ENCODE measurements around the gene NFIA.

NFIA gene

DNA sequence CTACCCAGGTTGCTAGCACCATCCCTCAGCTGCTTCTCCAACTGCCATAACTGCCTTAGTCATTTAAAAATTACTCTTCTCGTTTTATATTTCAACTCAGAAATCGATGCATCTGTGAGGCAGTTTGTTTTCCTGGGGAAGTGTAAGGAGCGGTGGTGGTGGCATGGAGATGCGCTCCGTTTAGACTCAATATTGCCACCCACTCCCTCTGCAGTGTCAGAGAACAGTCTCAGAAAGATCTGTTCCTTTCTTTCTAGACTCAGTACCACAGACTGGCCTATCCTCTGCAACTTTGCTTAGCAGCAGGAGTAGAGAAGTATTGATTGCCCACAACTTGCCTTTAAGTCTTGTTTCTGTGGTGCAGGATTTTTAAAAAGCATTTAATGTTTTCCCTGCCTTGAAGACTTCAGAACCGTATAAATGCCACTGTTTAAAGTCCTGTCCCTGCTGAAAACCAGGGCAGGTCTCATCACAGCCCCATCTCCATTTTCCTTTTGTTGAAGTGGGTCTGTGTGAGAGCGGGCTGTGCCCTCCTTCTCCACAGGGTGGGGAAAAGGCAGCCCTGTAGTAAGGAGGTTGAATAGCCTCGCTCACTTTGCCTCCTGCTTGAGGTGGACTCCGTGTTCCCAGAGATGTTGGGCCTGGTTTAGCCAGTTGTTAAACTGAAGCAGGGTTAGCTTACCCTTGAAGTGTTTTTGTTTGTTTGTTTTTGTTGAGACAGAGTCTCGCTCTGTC lies 105.2 kb downstream of the NFIA start:
- no peak for DNase-seq

DNA sequence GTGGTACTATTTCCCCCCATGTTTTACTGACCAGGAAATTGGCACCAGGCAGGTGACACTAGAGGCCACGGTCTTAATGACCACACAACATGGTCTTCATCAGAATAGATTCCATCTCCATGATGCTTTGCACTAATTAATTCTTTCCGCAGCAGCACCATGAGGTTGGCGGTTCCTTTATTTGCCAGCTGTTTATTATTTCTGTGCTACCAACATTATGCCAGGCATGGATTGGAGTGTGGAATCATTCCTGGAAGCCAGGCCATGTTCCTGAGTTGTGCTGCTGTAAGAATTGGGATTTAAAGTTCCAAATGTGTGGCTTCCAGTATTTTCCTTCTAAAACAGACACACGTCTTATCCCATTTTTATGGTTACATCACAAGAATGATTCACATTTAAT lies 107.8 kb downstream of the NFIA start:
- no peak for DNase-seq

DNA sequence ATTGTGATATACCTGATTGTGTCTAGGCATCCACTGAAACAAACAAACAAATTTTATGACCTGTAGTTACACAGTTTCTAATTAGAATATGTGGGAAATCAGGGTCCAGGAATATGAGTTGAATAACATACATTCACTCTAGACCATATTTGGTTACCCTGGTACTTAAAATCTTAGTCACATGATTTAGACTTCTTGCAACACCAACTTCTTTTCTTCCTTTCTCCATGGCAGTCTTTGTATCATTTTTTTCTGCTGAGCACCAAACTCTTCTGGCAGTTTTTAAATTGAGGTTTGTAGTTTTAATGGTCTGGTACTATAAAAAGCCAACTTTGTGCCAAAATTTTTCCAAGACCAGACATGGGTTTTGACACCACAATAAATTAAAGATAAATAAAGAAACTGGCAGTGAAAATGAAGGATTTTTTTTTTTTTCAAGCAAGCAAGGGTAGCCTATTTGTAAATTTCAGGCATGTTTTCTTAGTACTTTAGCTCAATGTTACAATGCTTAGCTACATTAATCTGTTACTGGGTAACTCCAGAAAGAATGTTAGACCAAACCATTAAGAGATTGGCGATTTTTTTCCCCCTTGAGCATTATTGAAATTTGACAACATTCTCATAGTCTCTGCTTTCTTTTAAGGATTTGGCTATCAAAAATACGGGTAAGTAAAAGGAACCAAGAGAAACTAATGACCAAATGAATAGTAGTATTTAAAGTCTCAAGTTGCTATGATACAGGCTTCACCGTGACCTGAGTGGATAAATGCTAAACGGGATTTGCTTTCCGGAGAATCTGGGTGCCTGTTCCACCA lies 108.5 kb downstream of the NFIA start:
- DNase-seq, result no peak

DNA sequence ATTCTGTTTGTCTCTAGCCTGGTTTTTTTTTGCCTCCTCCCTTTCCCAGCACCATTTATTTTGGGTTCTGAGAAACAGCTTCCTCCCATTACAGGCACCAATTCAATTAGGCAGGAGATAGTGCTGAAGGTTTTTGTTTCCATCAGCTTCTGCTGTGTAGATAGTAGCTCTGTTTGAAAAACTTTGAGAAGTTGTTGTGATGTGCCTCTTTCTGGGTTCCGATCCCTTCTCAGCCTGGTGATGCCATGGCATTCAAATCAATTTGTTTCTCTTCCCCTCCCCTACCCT lies 109.0 kb downstream of the NFIA start:
- DNase-seq, result no peak

DNA sequence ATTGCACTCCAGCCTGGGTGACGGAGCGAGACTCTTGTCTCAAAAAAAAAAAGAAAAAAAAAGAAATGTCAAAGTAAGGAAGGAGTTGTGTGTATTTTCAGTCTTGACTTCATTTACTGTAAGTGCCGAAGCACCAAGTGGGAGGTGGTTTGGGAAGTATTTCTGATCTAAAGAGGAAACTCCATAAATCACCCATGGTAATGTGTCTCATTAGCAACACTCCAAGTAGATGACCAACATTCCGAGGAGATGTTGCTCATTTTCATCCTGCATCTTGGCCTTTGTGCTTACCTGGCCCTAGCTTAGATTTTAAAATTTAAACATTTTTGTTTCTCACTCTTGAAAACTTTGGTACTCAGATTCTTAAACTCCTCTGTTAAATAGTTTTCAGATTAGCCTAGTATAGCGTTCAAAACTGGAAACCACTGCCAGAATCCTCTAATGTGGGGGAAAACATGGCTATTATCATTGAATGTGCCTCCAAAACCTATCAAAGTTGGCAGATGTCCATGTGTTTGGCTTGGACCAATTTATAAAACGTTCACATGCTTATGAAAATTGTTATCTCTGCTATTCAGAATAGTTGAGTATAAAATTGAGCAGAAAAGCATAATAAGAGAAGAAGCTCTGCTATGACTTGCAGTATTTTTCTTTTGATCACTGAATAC lies 110.4 kb downstream of the NFIA start:
- DNase-seq, result peak; percentile 94

DNA sequence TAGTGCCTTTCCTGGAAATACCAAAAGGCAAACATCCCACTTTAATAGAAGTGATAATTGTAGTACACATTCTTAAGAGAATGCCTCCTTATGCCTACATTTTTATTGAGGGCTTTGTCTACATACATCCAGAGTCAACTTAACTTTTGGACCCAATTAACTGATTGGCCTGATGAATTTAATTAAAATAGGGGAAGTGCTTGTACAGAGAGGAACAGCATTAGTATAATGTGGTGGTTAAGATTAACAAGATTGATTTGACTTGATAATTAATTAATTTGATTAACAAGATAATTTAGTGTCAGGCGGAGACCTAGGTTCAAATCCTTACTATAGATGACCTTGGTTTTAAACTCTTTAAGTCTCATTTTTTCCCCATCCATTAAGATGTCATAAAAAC lies 111.4 kb downstream of the NFIA start:
- DNase-seq, result no peak

DNA sequence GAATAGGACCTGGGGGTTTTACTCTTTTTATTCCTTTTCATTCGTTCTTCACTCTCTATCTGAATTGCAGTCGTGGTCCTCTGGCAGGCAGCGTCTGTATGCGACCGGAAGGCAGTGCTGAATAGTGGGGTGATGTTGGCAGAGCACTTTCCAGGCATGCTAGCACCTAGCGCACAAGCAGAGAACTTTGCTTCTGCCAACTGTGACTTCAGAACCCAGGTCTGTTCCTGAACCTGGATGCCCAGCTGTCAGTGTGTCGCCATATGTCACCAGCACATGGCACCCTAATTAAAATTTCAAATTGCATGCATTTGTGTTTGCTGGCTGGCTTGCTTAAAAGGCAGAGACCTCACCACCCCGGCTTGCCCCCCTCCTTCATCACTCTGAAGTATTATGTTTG lies 116.2 kb downstream of the NFIA start:
- no peak for DNase-seq

DNA sequence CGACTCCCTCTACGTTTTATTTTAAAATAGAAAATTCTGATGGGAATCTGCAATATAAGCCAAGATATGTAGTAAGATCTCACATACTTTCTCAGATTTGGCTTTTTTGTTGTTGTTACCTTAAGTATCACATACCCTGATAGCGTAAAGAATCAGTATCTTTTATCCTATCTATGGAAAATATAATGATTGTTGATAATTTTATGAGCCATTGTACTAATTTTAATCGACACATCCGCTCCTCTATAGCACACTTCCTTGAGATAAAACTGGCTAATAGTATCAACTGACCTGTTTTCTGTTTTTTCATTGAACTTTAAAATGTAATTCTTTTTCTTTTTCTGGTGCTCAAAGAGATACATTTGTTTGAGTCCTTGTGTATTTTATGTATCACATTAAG lies 118.7 kb downstream of the NFIA start:
- DNase-seq, result no peak

DNA sequence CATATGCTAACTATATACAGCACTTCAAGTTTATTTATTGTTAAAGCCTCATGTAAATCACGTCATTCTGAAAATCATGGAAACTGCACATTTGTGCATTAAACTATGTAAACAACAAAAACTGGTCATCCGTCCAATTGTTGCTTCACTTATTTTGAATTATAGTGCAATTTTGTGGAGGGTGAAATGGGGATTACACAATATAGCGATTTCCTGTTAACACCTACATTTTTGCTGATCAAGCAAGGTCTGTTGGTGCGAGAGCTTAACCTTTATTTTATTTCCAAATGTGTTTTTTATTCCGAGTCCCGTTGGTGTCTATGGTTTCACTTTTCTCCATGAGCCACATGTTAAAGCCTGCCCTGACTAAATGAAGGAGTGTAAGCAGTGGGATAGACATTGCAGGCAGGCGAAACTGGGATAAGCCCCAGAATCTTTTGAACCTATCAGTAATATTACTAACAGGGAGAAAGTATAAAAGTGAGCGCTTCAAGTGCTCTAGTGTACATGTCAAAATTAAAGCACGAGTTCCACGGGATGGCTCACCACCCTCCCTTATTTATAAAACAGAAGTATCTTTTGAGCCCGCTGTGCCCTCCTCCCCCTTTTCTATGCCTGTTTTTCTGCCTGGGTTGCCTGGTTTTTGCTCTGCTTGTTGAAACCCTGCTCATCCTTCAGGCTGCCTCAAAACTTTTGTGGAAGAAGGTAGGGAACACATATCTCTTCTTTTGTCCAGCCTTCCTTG lies 120.7 kb downstream of the NFIA start:
- DNase-seq, result no peak

DNA sequence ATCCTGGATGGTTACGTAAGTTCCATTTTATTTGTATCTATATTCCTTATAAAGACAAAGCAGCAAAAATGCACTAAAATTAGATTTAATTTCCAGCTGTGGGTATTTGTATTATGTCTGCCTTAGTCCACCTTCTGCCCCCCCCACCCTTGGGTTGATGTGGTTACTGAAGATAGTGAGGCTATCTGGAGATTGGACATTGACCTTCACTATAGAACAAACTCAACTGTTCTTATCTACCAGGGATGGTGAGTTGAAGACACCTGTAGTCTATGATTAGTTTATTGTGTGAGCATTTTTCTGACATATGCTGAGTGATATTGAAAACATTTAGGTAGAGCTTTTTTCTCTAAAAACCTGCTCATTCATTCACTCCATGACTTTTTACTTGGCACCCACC lies 122.2 kb downstream of the NFIA start:
- peak; percentile 78 for DNase-seq

DNA sequence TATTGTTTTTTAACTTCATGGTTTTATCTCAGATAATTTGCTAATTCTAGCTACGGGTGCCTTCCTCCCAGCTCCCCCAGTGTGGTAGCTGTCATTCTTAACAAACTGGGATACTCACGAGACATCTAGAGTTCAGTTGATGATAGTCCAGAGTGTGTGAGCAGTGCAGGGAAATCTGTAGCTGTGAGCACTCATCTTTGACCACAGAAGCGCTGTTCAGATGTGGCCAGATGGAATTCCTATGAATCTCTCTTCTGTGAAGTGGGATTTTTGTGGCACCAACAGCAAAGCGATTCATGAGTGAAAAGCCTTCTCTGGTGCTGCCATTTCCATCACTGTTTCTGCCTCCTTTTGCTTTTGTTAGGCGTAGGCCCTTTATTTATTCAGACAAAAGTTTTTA lies 125.1 kb downstream of the NFIA start:
- DNase-seq, result no peak

DNA sequence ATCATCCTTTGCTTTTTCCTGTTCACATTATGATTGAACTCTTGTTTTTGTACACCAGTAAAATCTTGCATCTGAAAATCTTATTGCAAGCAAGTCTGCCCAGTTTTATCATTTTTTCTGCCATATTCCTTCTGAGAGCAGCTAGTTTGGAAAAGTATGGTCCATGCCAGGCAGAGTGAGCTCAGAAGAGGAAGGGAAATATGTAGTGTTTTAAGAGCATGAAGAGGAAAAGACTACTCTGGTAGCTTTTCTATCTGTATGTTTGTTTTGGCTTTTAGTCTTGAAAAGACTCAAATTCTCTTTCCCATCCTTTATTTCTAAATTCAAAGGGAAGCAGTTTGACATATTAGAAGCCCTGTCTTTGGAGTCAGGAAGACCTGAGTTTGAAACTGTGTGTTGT lies 125.8 kb downstream of the NFIA start:
- no peak for DNase-seq

DNA sequence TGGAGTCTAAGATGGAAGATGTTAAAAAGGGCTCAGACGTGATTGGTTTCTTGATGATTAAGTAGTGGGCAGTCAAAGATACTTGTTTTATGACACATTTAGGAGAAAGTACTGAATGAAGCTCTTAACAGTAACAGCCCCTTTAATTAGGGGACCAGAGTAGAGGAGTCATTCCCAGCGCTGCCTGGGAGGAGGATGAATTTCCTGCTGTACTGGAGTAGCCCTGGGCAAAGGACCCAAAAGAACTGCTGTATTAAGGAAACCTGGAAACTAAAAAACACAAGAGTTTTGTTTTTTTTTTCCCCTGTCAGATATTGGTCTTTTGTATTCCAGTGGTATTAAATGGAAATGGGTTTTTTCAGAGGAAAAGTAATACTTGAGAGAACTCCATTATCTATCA lies 126.5 kb downstream of the NFIA start:
- DNase-seq, result no peak

DNA sequence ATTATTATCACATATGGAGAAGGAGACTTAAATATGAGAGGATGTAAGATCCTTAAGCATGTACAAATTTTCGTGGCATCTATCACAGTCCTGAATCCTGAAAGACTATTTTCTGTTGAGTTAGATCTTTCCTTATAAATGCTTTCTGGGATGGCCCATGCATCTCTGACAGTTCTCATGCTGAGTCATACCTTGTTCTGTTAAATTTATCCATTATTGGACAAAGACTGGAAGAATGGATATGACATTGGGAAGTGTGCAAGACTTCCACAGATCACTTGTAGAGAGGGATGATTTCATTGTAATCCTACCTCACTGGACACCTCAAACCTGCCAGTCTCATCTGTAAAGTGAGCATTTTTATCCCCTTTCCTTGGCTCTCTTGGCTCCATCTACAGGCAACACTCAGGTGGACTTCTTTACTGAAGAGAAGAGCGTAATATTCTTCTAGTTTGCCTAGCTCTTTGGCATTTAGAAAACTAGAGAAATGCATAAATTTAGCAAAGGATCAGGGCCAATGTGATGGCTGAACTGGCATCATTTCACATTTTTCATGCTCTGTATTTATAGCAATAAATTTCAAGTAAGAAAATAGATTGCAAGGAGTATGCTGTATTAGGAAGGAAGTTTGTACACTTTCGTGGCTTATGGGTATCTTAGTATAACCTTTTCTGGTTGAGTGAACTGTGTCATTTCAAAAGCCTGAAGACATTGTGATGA lies 128.2 kb downstream of the NFIA start:
- DNase-seq, result no peak

DNA sequence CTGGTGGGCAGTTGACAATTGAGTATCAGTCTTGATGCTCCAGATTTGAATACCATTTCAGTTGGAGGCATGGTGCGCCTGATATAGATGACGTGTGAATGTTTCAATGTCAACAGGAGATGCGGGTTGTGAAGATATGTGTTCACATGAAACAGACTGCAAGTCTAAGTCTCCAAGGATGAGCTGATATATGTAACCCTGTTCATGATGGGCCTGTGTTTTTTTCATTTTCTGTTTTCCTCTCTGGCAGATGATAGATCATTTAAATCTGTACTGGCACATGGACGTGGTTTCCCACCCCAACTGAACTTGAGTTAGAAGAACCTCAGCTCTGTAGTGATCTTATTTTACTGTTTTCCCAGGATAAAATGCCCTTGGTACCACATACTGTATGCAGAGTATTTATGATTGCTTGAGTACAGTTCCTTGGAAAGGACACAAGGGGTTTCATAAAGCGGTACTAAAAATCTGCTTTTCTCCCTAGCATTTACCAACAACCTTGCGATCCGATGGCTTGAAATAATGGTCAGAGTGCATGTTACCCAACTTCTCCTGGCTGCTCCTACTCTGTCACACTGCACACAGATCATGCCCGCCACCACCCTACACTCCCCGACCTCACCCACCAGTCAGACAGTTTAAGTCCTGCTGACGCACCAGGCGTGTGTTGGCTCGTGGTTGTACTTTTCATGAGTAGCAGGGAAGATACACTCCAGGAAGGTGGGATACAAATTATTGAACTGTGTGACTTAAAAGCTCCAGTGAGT lies 131.1 kb downstream of the NFIA start:
- DNase-seq, result no peak

DNA sequence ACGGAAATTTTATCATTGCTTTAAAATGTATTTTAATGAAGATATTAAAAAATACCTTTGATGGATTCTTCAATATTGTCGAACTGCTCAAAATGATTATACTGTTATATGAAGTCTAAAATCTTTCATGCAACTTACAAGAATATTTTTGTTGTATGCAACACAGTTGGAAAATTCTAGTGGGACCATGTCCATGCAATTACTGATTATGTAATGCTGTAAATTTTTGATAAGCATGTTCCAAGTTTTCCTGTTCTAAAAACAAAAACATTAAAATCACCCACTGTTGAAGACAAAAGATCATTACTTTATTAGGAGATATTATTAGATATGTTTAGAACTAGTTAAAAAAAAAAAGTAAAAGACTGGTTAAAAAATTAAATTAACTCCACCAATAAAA lies 132.8 kb downstream of the NFIA start:
- no peak for DNase-seq

DNA sequence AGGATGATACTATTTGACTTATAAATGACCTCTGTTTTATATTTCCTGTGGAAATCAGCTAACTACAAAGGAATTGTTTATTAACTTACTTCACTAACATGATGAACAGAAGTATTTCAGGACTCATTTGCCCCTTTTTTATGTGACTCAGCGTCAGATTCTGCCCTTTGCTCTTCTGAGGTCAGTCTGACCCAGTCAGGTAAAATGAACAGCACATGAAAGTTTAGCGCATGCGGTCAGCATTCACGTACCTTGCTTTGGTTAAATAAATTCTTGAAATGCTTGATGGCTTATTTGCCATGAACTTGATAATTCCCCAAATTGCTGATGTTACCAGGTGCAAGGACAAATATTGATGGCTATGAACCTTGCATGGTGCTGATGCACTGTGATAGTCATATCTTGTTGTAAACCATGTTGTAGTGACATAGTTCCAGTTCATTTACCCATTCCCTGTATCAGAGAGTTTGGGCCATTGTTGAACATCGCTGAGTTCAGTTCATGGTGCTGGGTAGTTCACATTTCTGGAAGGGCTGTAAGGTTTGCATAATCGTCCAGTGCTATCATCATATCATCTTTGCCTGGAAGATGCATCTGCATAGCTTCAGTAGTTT lies 133.4 kb downstream of the NFIA start:
- DNase-seq, result no peak

DNA sequence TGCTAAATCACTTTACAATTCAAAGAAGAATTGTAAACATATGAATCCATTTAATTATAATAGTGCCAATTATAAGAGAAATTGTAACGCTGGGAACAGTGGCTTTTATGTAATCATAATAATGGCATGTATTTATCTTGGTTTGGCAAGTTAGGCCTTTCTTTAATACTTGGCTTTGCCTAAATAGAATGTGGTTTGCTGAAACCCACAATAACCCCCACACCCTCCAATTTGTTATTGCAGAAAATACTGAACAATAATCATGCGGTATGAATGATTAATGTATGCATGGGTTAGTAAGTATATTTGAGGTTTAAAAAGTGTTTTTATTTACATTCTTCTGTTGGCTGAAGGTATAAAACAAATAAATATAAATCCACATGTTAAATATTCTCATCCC lies 138.2 kb downstream of the NFIA start:
- DNase-seq, result peak; percentile 70

DNA sequence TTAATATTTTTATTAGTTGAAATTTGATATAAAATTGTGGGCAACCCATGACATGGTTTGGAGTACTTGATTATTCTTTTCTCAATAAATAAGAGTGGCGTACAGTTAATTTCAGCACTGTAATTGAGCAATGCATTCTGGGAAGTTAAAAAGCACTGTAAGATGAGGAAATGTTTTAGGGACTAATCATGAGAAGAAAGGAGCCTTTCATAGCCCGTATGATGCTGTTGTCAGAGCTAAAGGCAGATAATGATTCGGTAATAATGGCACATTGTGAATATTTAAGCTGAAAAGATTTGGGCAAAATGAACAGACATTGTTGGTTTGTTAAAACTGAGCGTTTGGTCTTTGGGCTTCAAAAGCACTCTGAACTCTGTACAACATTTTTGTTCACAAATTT lies 139.3 kb downstream of the NFIA start:
- no peak for DNase-seq

DNA sequence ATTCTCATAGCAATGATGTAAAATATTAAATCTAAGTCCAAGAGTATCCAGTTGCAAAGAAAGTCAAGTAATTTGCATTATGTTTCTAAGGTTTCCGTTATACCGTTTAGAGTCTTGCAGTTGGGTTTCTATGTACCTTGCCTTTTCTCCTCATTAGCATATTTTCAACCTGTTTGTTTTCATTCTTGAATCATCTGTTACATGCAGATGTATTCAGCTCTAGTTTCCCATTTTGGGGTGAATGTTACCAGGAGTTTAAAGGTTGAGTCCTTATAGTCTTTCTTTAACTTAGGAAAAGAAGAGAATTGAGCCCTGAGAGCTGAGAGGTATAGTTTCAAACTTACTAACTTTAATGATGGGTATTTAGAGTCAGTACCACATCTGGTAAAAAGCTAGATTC lies 139.9 kb downstream of the NFIA start:
- no peak for DNase-seq

DNA sequence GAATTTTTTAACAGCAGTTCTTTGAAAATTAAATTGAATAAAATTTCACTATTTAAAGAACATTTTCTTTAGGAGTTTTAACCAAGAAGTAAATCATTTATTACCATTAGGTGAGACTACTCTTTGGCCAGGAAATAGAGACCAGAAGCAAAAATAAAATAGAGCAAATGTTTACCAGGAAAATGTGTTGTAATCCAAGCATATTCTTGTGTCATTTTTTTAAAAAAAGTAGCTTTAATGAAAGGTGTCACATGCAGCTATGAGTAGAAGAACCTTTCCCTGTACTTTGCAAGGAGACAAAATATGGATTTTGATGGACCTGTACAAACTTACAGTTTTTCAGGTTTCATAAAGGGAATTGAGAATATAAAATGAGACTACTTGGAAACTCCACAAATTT lies 140.8 kb downstream of the NFIA start:
- no peak for DNase-seq

DNA sequence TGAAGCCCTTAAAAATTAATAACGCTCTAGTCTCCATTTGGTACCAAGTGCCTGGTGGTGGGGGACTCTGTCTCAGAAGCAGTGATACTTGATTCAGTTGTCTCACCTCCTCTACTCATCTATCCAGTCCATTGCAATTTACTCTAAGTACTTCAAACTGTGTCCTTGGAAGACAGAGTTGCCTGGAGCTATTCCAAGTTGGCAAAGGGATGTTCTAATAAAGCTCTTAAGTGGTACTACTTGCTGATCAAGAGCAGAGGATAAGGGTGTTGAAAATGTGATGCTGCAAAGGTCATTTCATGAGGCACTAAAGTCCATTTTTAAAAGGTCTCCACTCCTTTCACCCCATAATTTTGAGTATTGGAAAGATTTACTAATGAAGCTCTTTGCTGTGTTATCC lies 142.2 kb downstream of the NFIA start:
- DNase-seq, result no peak
